Right lung (tissue), 5 donors: ENCODE results near the gene ABHD6. TPM values are rescaled to one million over a fixed set of nuclear protein-coding genes. Genes with fewer than 3 reads are reported as not detected.
"Not testable (repeated sequence)": the region's sequence is repeated elsewhere in the genome, so short reads cannot be mapped to it uniquely, and the experiment has no call there.

Source experiments
- DNase-seq, 2 donors: peaks; one replicate each; pipeline ENCODE4 v3.0.0-alpha.2; 2013
- polyA plus RNA-seq, 5 donors: library from polyadenylated mRNA; unstranded; fragments of 120-200 nt; gene quantifications; one replicate each; pipeline versions ENCODE4 v1.2.1 to v1.2.3, GENCODE V29; 2013; ENCODE audit warnings: inconsistent platforms in 1 of 5, low replicate concordance in 1 of 5; ENCODE audit not compliant: insufficient read length in 5 of 5, insufficient read depth in 1 of 5

ABHD6 gene
- polyA plus RNA-seq, 5 donors = 5.7 to 8.4 (median 7.2) TPM

DNA sequence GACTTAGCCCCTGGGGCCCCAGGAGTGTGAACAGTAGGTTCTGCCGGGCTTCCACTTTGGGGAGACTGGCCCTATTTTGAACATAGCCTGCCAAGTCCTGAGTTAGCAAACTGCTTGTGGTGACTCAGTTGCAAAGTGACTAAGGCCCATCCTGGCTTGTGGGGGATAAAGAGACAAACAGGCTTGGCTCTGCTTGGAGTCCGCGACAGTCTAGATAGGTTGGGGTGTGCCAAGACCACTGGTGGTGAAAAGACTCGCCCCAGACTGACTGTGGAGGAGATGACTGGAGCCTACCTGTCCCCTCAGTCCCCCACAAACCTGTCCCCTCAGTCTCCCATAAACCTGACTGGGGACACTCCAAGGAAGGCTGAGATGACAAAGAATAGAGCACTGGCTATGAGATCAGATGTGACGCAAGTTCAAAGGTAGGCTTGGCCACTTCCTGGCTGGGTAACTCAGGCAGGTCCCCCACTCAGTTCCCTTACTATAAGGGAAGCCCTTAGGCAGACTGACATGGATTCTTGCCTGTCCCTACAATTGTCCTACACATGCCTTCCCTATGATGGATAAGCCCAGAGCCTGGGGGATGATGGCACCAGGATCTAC is 31.1 kb upstream of the ABHD6 start:
- no peak for DNase-seq

DNA sequence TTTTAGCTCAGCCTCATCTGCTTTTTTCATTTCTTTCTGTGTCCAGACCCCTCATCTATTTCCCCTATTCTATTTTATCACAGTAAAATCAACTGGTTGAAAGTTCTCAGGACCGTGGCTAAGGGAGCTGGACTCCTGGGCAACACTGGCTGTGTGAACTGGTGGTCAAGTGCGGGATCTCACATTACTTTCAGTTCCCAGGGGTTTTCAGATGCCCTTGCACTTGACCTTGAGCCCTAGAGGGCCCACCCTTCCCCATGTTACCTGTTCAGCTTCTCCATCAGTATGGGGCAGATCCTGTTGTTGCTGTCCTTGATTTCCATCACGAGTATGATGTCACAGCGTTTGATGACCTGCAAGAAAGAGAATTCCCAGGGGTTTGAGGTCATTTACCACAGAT is 29.6 kb upstream of the ABHD6 start:
- no peak for DNase-seq

DNA sequence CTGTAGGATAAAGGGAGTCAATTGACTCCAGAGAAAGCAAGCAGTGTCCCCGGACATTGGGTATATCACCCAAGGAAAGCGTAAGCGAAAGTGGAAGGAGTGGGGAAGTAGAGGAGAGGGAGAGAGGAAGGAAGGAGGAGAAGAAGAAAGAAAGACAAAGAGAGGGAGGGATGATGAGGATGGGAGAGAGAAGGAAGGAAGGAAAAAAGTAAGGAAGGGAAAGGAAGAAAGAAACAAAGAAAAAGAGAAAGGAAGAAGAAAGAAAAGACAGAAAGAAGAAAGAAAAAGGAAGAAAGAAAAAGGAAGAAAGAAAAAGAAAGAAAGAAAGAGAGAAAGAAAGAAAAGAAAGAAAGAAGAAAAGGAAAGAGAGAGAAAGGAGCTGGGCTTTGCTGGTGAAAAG is 27.7 kb upstream of the ABHD6 start:
- DNase-seq = no peak

DNA sequence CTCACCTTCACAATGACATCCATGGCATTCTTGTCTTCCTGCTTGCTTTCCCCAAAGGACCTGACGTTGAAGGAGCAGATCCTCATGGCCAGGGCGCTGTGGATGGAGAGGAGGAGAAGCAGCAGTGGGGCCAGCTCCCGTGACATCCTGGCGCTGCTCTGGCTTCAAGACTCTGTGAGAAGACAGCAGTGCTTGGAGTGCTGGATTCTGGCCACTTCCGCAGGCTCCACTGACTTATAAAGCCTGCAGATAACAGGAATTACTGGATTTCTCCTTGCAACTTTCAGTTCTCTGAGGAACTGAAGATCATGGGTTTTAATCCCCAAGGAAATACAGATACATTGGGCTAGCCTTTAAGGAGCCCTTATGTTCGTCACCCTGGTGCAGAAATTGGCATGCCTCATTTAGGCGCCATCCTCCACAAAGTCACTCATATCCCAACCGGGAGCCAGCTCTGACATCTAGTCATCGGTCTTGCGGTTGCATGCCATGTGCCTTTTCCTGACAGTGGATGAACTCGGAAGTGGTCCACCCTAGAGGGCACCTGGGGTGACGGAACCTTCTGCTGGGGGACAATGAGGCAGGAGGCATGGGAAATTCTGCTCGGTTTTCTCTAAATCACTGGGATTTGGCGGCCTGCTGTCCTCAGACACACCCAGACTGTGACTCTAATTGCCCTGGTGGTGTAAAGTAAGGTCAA is 26.7 kb upstream of the ABHD6 start, which contains the start of gene DNASE1L3:
Gene DNASE1L3 (minus strand): TSS at position 212 of the 700 bp plus-strand sequence. CDS start 66 bp downstream, at position 146.
- no peak for DNase-seq

DNA sequence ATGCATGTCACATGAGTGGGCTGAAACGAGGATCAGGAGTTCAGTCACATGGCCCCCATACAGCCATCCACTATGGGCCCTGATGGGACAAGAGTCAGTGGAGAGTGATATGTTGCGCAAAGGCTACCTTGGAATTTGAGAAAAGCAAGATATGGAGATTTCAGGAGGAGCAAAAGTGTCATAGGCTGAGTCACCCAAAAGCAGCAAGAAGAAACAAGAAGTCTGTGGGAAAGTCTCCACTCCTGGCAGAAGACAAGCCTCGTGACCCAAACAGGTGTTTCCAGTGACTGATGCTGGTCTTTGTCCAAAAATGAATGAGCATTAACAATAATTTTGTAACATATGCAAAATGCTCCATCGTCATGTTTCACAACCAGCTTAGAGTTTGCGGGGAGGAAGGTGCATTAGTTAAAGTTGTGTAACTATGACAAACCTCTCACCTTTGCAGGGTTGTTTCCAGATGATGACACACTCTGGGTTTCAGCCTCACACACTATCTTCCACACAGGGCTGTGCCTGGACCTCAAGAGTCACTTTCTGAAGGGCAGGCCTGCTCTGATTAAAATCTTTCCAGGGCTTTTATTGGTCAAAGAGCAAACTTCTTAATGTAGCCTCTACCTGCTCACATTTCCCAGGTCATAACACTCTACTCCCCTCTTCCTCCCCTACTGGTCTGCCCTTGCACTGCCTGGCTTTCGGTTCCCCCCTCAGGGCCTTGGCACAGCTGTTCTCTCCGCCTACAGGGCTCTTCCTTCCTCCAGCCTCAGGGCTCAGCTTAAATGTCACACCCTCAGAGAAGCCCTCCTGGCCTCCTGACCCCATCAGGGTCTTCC is 22.9 kb upstream of the ABHD6 start:
- DNase-seq = no peak

DNA sequence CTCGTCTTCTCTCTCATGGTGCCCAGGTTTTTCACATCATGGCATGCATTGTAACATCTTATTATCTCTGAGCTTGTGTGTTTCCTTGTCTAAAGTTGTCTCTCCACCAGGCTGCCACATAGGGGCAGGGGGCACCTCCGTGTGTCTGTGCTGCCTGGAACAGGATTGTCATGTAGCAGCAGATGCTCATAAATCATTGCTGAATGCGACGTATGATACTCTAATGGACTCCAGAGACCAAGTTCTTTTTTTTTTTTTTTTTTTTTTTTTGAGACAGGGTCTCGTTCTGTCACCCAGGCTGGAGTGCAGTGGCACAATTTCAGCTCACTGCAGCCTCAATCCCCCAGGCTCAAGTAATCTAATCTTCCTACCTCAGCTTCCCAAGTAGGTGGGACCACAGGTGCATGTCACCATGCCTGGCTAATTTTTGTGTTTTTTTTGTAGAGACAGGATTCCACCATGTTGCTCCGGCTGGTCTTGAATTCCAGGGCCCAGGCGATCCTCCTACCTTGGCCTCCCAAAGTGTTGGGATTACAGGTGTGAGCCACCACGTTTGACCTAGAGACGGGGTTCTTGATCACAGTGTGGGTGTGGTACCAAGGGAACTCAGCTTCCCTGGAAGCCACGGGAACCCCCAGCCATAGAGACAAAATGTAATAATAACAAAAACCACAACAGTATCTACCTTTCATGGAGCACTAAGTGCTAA is 22.1 kb upstream of the ABHD6 start:
- DNase-seq = no peak

DNA sequence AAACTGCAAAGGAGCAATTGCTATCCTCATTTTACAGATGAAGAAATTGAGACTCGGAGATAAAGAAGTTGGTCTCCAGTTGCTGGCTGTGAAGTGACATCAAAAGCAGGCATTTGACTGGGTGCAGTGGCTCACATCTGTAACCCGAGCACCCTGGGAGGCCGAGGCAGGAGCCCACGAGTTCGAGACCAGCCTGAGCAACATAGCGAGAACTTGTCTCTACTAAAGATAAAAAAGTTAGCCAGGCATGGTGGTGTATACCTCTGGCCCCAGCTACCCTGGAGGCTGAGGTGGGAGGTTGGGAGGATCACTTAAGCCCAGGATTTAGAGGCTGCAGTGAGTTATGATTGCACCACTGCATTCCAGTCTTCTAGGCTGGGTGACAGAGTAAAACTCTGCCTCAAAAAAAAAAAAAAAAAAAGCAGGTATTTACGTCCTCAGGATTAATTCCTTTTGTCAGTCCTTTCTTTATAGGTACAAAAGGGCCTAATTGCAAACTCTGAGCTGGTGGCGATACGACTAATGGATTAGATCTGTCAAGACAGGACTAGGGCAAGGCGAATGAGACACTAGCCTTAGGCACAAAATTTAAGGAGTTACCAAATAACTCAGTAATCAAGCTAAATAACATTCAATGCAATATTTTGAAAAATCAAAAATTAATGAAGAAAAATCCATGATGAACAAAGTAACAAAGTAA is 20.9 kb upstream of the ABHD6 start:
- DNase-seq = no peak

DNA sequence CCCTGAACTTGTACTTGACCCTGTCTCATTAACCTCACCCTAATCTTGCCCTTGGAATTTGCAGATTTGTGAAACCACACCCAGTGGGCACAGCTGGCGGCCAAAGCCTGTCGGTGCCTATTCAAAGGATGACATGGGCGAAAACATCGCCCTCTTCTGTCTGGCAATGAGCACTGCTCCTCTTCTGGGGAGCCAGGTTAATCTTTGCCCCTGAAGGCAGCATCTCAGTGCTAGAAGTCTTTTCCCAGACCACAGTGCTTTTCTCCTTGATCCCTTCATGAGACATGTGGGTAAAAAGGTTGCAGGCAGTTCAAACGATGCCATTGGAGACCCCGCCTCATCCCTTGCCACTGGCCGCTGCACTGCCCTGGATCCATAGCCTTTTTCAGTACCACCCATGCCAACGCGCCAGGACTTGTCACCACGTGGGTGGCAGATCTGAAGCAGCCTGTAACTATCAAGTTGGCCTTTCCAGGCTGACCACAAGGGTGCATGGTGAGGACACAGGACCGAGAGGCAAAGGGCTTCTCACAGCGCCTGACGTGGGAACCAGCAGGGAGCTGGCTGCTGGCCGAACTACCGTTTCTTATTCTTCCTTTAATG is 20.3 kb upstream of the ABHD6 start:
- peak in 1 of 2 donors; percentile 32 for DNase-seq

DNA sequence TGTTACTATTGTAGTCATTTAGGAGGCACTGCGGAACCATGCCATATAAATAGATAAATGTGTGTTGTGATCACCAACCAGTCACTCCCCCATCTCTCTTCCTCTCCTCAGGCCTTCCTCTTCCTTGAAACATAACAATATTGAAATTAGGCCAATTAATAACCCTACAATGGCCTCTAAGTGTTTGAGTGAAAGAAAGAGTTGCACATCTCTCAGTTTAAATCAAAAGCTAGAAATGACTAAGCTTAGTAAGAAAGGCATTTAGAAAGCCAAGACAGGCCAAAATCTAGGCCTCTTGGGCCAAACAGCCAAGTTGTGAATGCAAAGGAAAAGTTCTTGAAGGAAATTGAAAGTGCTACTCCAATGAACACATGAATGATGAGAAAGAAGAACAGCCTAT is 18.7 kb upstream of the ABHD6 start:
- no peak for DNase-seq

DNA sequence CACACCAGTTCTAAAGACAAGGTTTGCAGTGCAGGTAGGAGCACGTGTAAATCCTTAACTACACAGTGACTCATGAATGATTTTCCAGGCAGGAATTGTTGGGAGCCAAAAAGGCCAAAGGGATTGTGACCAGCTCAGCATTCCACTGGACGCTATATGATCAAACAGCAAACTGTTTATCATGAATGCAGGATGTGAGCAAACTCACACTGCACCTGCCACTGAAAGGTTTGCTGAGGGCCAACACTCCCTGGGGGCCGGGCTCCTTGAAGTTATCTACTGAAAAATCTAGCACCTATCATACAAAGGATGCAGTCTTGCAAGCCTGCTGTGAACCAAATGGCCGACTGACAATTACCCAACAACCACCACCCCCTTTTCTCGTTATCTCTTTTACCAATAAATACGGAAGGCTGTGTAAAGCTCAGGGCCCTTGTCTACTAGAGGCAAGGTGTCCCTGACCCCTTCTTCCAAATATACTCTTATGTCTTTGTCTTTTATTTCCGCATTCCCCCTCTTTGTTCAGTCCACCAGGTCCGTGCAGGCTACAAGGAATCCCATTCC is 15.3 kb upstream of the ABHD6 start:
- no peak for DNase-seq

DNA sequence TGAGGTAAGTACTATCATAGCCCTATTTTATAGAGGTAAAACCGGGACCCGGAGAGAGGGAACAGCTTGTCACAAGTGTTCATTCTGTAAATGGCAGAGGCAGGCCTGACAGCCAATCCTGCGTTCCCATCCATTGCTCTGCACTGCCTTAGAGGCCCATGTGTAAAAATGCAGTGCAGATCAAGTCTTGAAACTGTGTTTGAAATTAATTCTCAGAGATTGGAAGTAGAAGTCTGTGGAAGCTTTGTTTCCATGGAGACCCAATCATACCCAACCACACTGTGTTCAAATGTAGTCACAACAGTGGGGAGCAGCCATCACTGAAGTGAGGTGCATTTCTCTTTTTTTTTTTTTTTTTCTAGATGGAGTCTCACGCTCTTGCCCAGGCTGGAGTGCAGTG is 13.7 kb upstream of the ABHD6 start:
- no peak for DNase-seq

DNA sequence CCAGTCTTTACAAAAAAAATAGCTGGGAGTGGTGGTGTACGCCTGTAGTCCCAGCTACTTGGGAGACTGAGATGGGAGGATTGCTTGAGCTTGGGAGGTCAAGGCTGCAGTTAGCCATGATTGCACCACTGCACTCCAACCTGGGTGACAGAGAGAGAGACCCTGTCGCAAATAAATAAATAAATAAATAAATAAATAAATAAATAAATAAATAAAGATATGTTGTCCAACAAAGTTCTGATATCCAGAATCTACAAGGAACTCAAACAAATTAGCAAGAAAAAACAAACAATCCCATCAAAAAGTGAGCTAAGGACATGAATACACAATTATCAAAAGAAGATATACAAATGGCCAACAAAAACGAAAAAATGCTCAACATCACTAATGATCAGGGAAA is 9.7 kb upstream of the ABHD6 start:
- not testable (repeated sequence) for DNase-seq

DNA sequence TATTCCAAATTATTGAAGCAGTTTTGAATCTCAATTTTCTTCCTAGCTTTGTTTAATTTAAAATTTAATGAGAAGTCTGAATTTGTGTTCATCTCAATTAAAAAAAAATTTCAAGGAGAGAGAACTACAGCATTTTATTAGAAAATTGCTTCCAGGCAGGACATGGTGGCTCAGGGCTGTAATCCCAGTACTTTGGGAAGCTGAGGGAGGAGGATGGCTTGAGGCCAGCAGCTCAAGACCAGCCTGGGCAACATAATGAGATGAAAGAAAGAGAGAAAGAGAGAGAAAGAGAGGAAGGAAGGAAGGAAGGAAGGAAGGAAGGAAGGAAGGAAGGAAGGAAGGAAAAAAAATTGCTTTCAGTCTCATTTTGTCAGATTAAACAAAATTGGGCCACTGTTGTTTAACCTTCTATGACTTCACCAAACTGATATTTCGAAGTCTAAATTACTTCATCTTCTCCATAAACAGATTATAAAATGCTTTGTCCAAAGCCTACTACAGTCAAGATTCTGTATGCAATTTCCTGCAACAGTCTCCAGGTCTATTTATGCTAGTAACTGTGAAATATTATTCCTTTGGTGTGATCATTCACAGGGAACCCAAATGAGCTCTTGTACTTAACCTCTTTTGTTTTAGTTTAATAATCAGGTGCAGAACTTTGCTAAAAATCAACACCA is 6.6 kb upstream of the ABHD6 start:
- no peak for DNase-seq

DNA sequence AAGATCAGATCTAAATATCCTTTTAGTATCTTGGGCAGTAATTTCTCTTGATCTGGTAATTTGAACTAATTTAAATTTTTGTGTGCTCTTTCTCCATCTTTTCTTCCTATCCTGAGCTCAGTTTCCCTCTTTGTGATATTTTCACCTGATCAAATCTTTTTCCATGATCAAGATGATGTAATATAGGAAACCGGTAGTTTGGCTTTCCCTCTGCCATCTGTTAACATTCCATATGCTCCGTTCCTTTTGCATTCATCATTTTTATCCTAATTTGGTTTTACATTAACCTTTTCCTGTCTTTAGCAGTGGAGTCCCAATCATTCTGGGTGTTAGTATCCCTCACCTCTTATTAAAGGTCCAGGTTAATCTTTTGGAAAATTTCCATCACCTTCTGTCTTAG is 5.9 kb upstream of the ABHD6 start:
- no peak for DNase-seq

DNA sequence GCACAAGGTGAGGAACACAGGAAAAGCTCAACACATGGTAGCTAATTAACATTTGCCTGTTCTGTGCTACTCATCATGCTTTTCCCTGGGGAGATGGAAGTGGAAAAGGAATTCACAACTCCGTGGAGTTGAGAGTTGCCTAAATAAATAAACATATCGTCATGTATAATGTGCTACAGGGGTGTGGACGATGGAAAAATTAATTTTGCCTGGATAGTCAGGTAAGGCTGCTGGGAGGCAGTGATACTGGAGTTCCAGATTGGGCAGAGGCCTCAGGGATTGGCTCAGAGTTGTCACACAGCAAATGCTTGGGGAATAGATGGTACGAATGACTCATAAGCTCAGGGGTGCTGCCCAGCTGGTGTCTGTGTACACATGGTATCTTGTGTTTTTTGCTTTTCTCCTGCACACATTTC is 3.1 kb upstream of the ABHD6 start:
- no peak for DNase-seq

DNA sequence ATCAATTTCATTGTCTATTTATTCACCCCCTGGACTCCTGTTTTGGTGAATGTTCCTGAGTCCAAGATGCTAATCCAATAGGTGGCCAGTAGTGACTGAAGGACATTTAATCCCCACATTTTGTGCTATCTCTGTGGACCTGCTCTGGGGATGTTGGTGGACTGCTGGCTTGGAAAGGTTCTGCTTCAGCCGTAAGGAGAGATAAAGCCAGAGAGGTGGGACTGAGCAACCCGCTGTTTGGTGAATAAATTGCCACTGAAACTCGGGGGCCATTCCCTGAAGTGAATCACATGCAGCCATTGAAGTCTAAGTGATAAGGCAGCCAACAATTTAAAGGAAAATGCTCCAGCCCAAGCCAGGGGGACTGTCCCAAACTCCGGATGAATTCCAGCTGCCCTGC is 1.6 kb upstream of the ABHD6 start:
- DNase-seq = no peak

DNA sequence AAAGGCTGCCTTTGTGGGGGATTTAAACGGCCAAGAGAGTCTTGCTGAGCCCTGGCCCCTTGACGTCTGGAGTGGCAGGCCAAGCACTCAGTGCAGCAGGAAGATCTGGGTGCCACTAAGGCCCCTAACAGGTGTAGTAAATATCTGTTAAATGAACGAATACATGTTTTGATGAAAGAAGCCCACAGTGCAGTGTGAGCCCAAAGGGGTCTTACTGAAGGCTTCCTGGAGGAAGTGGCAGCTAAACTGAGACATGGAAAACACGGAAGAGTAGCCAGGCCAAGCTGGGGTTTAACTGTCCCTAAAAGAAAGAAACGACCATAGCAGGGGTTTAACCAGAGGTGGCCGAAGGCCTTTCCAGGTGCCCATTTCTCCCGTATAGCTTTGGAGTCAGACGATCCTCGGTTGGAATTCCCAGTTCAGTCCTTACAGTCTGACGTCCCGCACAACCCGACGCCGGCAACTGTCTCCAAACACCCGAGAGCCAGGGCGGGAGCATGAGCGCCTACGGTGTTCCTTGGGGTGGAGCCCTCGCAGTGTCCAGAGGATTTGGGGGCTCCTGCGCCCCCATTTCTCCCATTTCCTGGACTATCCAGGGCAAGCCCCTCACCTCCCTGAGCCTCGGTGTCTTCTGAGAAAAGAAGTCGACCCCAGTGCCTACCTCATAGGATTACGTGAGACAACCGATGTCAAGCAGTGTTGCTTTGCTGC is 910 bp upstream of the ABHD6 start:
- DNase-seq = no peak

DNA sequence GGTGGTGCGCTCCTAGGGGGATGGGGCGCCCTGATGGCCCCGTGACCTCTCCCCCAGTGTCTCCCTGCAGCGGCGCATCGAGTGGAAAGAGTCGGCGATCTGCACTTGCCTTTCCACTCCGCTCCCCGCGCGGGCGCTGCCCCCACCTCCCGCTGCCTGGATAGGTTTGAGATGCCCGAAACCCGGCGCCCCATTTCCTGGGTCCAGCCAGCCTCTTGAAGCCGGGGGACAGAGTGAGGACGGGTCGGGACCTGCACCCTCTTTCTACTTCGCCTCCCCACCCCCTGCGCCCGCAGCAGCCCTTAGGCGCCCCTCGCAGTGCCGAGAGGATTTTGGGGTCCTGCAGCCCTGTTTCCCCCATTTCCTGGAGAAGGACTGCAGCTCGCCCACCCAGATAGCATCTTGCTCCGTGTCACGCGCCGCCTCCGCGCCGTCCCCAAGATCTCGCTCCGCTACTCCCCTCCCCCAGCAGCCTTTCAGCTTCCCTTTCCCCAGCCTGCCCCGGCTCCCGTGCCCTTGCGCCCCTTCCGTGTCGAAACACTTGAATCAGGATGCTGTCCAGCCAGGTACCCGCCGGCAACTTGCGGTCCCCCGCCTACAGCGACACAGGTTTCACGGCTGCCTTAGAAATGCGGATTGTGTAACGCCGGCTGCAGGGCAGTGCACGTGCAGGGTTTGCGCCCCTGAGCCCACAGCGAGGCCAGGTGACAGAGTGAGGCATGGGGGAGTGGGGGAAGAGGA is 519 bp downstream of the ABHD6 start:
- DNase-seq = peak in 1 of 2 donors; percentile 11

DNA sequence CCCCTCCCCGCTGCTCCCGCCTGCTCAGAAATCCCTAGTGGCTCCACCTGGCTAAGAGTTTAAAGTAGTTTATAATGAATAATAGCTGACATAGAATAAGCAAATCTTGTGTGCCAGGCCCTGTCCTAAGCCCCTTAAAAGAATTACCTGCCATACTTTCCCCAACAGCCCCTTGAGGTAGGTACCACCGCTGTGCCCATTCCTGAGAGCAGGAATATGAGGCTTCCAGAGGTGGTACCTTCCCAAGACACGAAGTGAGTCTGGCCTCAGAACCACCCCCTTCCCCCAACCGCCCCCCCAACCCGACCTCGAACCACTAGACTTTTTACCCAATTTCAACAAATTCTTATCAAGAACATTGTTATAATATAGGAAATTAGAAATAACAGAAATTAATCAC is 1.2 kb downstream of the ABHD6 start:
- DNase-seq = no peak
